B cell (primary cell): Measurements from ENCODE around the gene KCTD13.

Experiments used
- EZH2 ChIP-seq: IDR thresholded peaks from 2 replicates; pipeline ENCODE4 v1.6.1; 2012; ENCODE audit warnings: borderline replicate concordance, low read depth, mild to moderate bottlenecking, moderate library complexity, low read length; ENCODE audit not compliant: insufficient read depth, poor library complexity, severe bottlenecking
- TF ChIP-seq, protein P1 (sequence below): fragments of 200-600 bp; IDR thresholded peaks from one replicate; pipeline ENCODE4 v1.8.0; 2022; ENCODE audit warnings: antibody characterized with exemption, mild to moderate bottlenecking

DNA sequence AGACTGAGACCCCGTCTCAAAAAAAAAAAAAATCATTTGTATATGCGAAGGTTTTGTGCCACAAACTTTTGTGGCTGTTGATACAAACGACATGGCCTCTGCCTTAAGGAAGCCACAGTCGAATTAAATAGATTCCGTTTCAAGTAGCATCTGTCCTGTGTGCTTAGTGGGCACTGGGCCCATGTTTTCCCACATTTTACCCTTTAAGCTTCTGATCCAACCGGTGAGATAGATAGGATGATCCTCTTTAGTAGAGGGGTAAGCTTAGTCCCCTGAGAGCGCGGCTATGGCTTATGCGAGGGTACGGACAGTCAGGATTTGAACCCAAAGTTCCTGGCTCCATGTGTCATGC, 35.1 kb upstream of the KCTD13 start:
- TF ChIP-seq, protein P1, sequence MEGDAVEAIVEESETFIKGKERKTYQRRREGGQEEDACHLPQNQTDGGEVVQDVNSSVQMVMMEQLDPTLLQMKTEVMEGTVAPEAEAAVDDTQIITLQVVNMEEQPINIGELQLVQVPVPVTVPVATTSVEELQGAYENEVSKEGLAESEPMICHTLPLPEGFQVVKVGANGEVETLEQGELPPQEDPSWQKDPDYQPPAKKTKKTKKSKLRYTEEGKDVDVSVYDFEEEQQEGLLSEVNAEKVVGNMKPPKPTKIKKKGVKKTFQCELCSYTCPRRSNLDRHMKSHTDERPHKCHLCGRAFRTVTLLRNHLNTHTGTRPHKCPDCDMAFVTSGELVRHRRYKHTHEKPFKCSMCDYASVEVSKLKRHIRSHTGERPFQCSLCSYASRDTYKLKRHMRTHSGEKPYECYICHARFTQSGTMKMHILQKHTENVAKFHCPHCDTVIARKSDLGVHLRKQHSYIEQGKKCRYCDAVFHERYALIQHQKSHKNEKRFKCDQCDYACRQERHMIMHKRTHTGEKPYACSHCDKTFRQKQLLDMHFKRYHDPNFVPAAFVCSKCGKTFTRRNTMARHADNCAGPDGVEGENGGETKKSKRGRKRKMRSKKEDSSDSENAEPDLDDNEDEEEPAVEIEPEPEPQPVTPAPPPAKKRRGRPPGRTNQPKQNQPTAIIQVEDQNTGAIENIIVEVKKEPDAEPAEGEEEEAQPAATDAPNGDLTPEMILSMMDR: no peak
- TF ChIP-seq EZH2: no peak
